Raji (cell line): ENCODE results near the gene ARHGEF10L.

Source experiments
- POLR2A ChIP-seq: IDR thresholded peaks from 2 replicates; pipeline ENCODE4 v1.6.1; 2011; ENCODE audit warnings: low read depth, low read length, control low read depth; ENCODE audit not compliant: insufficient read depth

Gene ARHGEF10L

GRCh38 chr1:17636612-17637011 lies 97.1 kb downstream of the ARHGEF10L start:
- no peak for TF ChIP-seq POLR2A

- TF ChIP-seq POLR2A, result no peak
Observed at GRCh38 chr1:17637055-17637454, 97.6 kb downstream of the ARHGEF10L start.

- TF ChIP-seq POLR2A, result no peak
Observed at GRCh38 chr1:17639703-17640340, 100.3 kb downstream of the ARHGEF10L start.

GRCh38 chr1:17640393-17640792 lies 100.9 kb downstream of the ARHGEF10L start:
- TF ChIP-seq POLR2A, result no peak

- TF ChIP-seq POLR2A, result no peak
Observed at GRCh38 chr1:17640975-17641374, 101.5 kb downstream of the ARHGEF10L start.

- TF ChIP-seq POLR2A, result no peak
Observed at GRCh38 chr1:17642169-17642568, 102.7 kb downstream of the ARHGEF10L start.

GRCh38 chr1:17642943-17643342 lies 103.4 kb downstream of the ARHGEF10L start:
- TF ChIP-seq POLR2A, result no peak

- no peak for TF ChIP-seq POLR2A
Observed at GRCh38 chr1:17643861-17644703, 104.6 kb downstream of the ARHGEF10L start.

- no peak for TF ChIP-seq POLR2A
Observed at GRCh38 chr1:17645068-17645911, 105.8 kb downstream of the ARHGEF10L start.

GRCh38 chr1:17646444-17647280 lies 107.2 kb downstream of the ARHGEF10L start:
- no peak for TF ChIP-seq POLR2A

GRCh38 chr1:17648457-17649145 lies 109.1 kb downstream of the ARHGEF10L start:
- TF ChIP-seq POLR2A, result no peak

- no peak for TF ChIP-seq POLR2A
Observed at GRCh38 chr1:17649371-17650106, 110.0 kb downstream of the ARHGEF10L start.

- TF ChIP-seq POLR2A, result no peak
Observed at GRCh38 chr1:17653276-17653675, 113.8 kb downstream of the ARHGEF10L start.
